Amniotic stem cell (primary cell): ENCODE measurements around the gene CNIH4.
"Not testable (repeated sequence)": the region's sequence is repeated elsewhere in the genome, so short reads cannot be mapped to it uniquely, and the experiment has no call there.

Source experiments
- DNase-seq: peaks from one replicate; lab custom pipeline; 2025; lab: John Stamatoyannopoulos, UW

Gene CNIH4

GRCh38 chr1:224356685-224357625 lies at the start of gene CNIH4:
Gene CNIH4, plus strand, starts transcription at chr1:224356879. Its CDS starts 46 bp downstream, at chr1:224356925.
- DNase-seq = peak; percentile 96

- no peak for DNase-seq
Measured at GRCh38 chr1:224308064-224308463, 48.6 kb upstream of the CNIH4 start.

GRCh38 chr1:224311503-224311902 lies 45.2 kb upstream of the CNIH4 start:
- DNase-seq = not testable (repeated sequence)

GRCh38 chr1:224312025-224312424 lies 44.7 kb upstream of the CNIH4 start:
- DNase-seq = no peak

- DNase-seq = no peak
Measured at GRCh38 chr1:224317383-224318045, 39.2 kb upstream of the CNIH4 start.

GRCh38 chr1:224321706-224322105 lies 35.0 kb upstream of the CNIH4 start:
- no peak for DNase-seq

- no peak for DNase-seq
Measured at GRCh38 chr1:224325959-224326358, 30.7 kb upstream of the CNIH4 start.

GRCh38 chr1:224328644-224329043 lies 28.0 kb upstream of the CNIH4 start:
- no peak for DNase-seq

- no peak for DNase-seq
Measured at GRCh38 chr1:224329484-224329841, 27.2 kb upstream of the CNIH4 start.

GRCh38 chr1:224329842-224330753 lies 26.6 kb upstream of the CNIH4 start, which contains the start of gene NVL:
Gene NVL, minus strand, starts transcription at chr1:224330172. Its CDS starts 45 bp downstream, at chr1:224330127.
- peak; percentile 73 for DNase-seq

- DNase-seq = no peak
Measured at GRCh38 chr1:224331326-224331725, 25.4 kb upstream of the CNIH4 start.

- DNase-seq = no peak
Measured at GRCh38 chr1:224331824-224332223, 24.9 kb upstream of the CNIH4 start.

GRCh38 chr1:224333309-224333926 lies 23.3 kb upstream of the CNIH4 start:
- DNase-seq = no peak

GRCh38 chr1:224333939-224334786 lies 22.5 kb upstream of the CNIH4 start:
- DNase-seq = no peak

GRCh38 chr1:224338150-224338838 lies 18.4 kb upstream of the CNIH4 start:
- DNase-seq = no peak

GRCh38 chr1:224339442-224340033 lies 17.1 kb upstream of the CNIH4 start:
- no peak for DNase-seq

- DNase-seq = not testable (repeated sequence)
Measured at GRCh38 chr1:224340453-224341384, 16.0 kb upstream of the CNIH4 start.

GRCh38 chr1:224343679-224344078 lies 13.0 kb upstream of the CNIH4 start:
- no peak for DNase-seq
